H1 (cell line): ENCODE results near the gene TPST2. TPM values are rescaled to one million over a fixed set of nuclear protein-coding genes. Genes with fewer than 3 reads are reported as not detected.

Source experiments
- CTCF ChIA-PET: fragments of 300-600 bp; sonication (Branson Sonifier 250); formaldehyde crosslinking; loops from one replicate; lab custom pipeline; 2021; ENCODE audit not compliant: partially characterized antibody; lab: Charles Lee
- POLR2A ChIA-PET: fragments of 300-600 bp; sonication (Branson Sonifier 250); formaldehyde crosslinking; loops from one replicate; lab custom pipeline; 2021; ENCODE audit warnings: inconsistent platforms; ENCODE audit not compliant: partially characterized antibody; lab: Charles Lee
- DNase-seq, 2 experiments: peaks; one replicate each; pipeline versions ENCODE4 v3.0.0 to v3.0.0-alpha.2; 2010 to 2022; ENCODE audit warnings: low spot score in 2 of 2, low read depth in 1 of 2, mixed read lengths in 1 of 2
- FAIRE-seq: peaks from 2 replicates; lab custom pipeline; 2011; peaks lifted over from hg19 to GRCh38; lab: Jason Lieb, UNC
- H2AFZ ChIP-seq: 2 replicates; pipeline ENCODE4 v1.8.1; 2012; ENCODE audit warnings: low read length, inconsistent platforms
- H2AK5ac ChIP-seq: 2 replicates; pipeline ENCODE4 v1.6.1; 2013; ENCODE audit warnings: low read depth, low read length
- H2BK120ac ChIP-seq: replicated peaks from 2 replicates; pipeline ENCODE3; 2013; ENCODE audit warnings: low read depth, low read length, inconsistent platforms
- H2BK12ac ChIP-seq: 2 replicates; pipeline ENCODE4 v1.6.1; 2013; ENCODE audit warnings: low read depth, low read length
- H2BK15ac ChIP-seq: 2 replicates; pipeline ENCODE4 v1.6.1; 2013; ENCODE audit warnings: low read length
- H2BK20ac ChIP-seq: 2 replicates; pipeline ENCODE4 v1.6.1; 2013; ENCODE audit warnings: low read length
- H2BK5ac ChIP-seq: 2 replicates; pipeline ENCODE4 v1.6.1; 2013; ENCODE audit warnings: low read depth, low read length
- H3K14ac ChIP-seq: 2 replicates; pipeline ENCODE4 v1.6.1; 2013; ENCODE audit warnings: inconsistent platforms; ENCODE audit not compliant: insufficient read length
- H3K18ac ChIP-seq: 2 replicates; pipeline ENCODE4 v1.6.1; 2013; ENCODE audit warnings: low read length; ENCODE audit errors: extremely low read depth
- H3K23ac ChIP-seq: 2 replicates; pipeline ENCODE4 v1.6.1; 2013; ENCODE audit warnings: inconsistent platforms; ENCODE audit not compliant: insufficient read length
- H3K23me2 ChIP-seq: 2 replicates; pipeline ENCODE4 v1.6.1; 2013; ENCODE audit warnings: low read depth, low read length
- H3K27ac ChIP-seq: 2 replicates; pipeline ENCODE4 v1.6.1; 2011; ENCODE audit warnings: low read depth, low read length, inconsistent platforms
- H3K27me3 ChIP-seq, 4 experiments: replicated peaks in 1 of 4; 1 replicate in 1 of 4; 2 replicates in 3 of 4; pipeline versions ENCODE4 v1.6.1 to v1.8.1; 2011 to 2013; ENCODE audit warnings: low read length in 3 of 4, mild to moderate bottlenecking in 3 of 4, inconsistent platforms in 2 of 4, mixed read lengths in 2 of 4, moderate library complexity in 1 of 4; ENCODE audit not compliant: control insufficient read depth in 3 of 4, insufficient read depth in 3 of 4; ENCODE audit errors: extremely low read depth in 1 of 4
- H3K36me3 ChIP-seq, 4 experiments: 2 replicates each; pipeline versions ENCODE4 v1.6.1 to v1.8.1; 2011 to 2013; ENCODE audit warnings: mild to moderate bottlenecking in 4 of 4, low read length in 3 of 4, moderate library complexity in 2 of 4, control low read depth in 1 of 4, inconsistent platforms in 1 of 4; ENCODE audit not compliant: insufficient read depth in 4 of 4, control insufficient read depth in 2 of 4
- H3K4ac ChIP-seq: replicated peaks from 2 replicates; pipeline ENCODE3; 2013; ENCODE audit warnings: low read length, low read depth, mixed read lengths, inconsistent platforms; ENCODE audit not compliant: insufficient read length
- H3K4me1 ChIP-seq, 4 experiments: replicated peaks in 1 of 4; 1 replicate in 1 of 4; 2 replicates in 3 of 4; pipeline versions ENCODE4 v1.6.1 to v1.8.1; 2011 to 2013; ENCODE audit warnings: low read length in 3 of 4, inconsistent platforms in 2 of 4, mixed read lengths in 1 of 4; ENCODE audit not compliant: insufficient read depth in 4 of 4, control insufficient read depth in 3 of 4
- H3K4me2 ChIP-seq, 2 experiments: 2 replicates each; pipeline versions ENCODE4 v1.6.1 to v1.8.1; 2011 to 2013; ENCODE audit warnings: low read depth in 2 of 2, low read length in 2 of 2, control low read depth in 1 of 2, inconsistent platforms in 1 of 2, mild to moderate bottlenecking in 1 of 2; ENCODE audit not compliant: insufficient read depth in 1 of 2
- H3K4me3 ChIP-seq, 4 experiments: fragments of 200-600, 300-600 bp in 1 of 4; sonication (generic), shearing (Covaris generic), sonication (Bioruptor Twin) in 1 of 4; 2 replicates each; pipeline versions ENCODE4 v1.5.1 to v1.8.1; 2011 to 2016; ENCODE audit warnings: low read length in 4 of 4, low read depth in 3 of 4, control low read depth in 2 of 4, inconsistent platforms in 2 of 4, mild to moderate bottlenecking in 2 of 4, mixed read lengths in 1 of 4, moderate library complexity in 1 of 4; ENCODE audit not compliant: insufficient read depth in 2 of 4; ENCODE audit errors: extremely low read depth in 1 of 4
- H3K56ac ChIP-seq: replicated peaks from 2 replicates; pipeline ENCODE3; 2013; ENCODE audit warnings: low read depth, mild to moderate bottlenecking, mixed read lengths, low read length, inconsistent platforms; ENCODE audit not compliant: insufficient read length
- H3K79me1 ChIP-seq: 2 replicates; pipeline ENCODE4 v1.6.1; 2013; ENCODE audit warnings: low read depth, low read length, control low read depth
- H3K79me2 ChIP-seq, 2 experiments: 2 replicates each; pipeline versions ENCODE4 v1.6.1 to v1.8.1; 2012 to 2013; ENCODE audit warnings: low read length in 2 of 2, mild to moderate bottlenecking in 2 of 2, inconsistent platforms in 1 of 2; ENCODE audit not compliant: insufficient read depth in 2 of 2, control insufficient read depth in 1 of 2
- H3K9ac ChIP-seq, 4 experiments: replicated peaks in 1 of 4; 1 replicate in 1 of 4; 2 replicates in 3 of 4; pipeline versions ENCODE4 v1.6.1 to v1.8.1; 2011 to 2013; ENCODE audit warnings: low read depth in 3 of 4, low read length in 3 of 4, control low read depth in 2 of 4, mild to moderate bottlenecking in 2 of 4, moderate library complexity in 2 of 4, inconsistent platforms in 1 of 4; ENCODE audit errors: extremely low read depth in 1 of 4
- H3K9me3 ChIP-seq, 2 experiments: 2 replicates each; pipeline versions ENCODE4 v1.6.1 to v1.8.1; 2012 to 2013; ENCODE audit warnings: mild to moderate bottlenecking in 2 of 2, moderate library complexity in 2 of 2, control low read depth in 1 of 2, inconsistent platforms in 1 of 2, low read depth in 1 of 2, low read length in 1 of 2, mixed read lengths in 1 of 2; ENCODE audit not compliant: insufficient read depth in 2 of 2
- H4K20me1 ChIP-seq, 2 experiments: replicated peaks in 1 of 2; 2 replicates each; pipeline versions ENCODE3 to v1.8.1; 2011 to 2013; ENCODE audit warnings: inconsistent platforms in 2 of 2, low read length in 2 of 2, mild to moderate bottlenecking in 1 of 2; ENCODE audit not compliant: insufficient read depth in 2 of 2, control insufficient read depth in 1 of 2
- H4K5ac ChIP-seq: 2 replicates; pipeline ENCODE4 v1.6.1; 2013; ENCODE audit warnings: low read length, low read depth, mixed read lengths, inconsistent platforms; ENCODE audit not compliant: insufficient read length
- H4K8ac ChIP-seq: 2 replicates; pipeline ENCODE4 v1.8.0; 2013; ENCODE audit warnings: mild to moderate bottlenecking, moderate library complexity, low read length, inconsistent platforms; ENCODE audit not compliant: insufficient read depth; ENCODE audit errors: extremely low read depth
- H4K91ac ChIP-seq: replicated peaks from 2 replicates; pipeline ENCODE3; 2013; ENCODE audit warnings: low read length, mixed read lengths, inconsistent platforms; ENCODE audit not compliant: insufficient read length
- ASH2L ChIP-seq: fragments of 200-600, 300-600 bp; sonication (generic); IDR thresholded peaks from one replicate; pipeline ENCODE4 v1.7.1; 2017; ENCODE audit warnings: low read length
- BACH1 ChIP-seq: IDR thresholded peaks from 2 replicates; pipeline ENCODE4 v1.6.1; 2012; ENCODE audit warnings: low read length, improper control_type of control experiment
- EP300 ChIP-seq, 2 experiments: IDR thresholded peaks; 1 replicate in 1 of 2; 2 replicates in 1 of 2; pipeline ENCODE4 v1.6.1; 2011 to 2012; ENCODE audit warnings: low read depth in 2 of 2, low read length in 2 of 2, mild to moderate bottlenecking in 2 of 2, borderline replicate concordance in 1 of 2, inconsistent platforms in 1 of 2, moderate library complexity in 1 of 2
- POU5F1 ChIP-seq: IDR thresholded peaks from 2 replicates; pipeline ENCODE4 v1.6.1; 2011; ENCODE audit warnings: low read depth, mild to moderate bottlenecking, low read length, moderate library complexity
- RAD21 ChIP-seq, 2 experiments: IDR thresholded peaks in 1 of 2; conservative IDR thresholded peaks in 1 of 2; 2 replicates each; pipeline ENCODE4 v1.6.1; 2011; ENCODE audit warnings: low read depth in 2 of 2, low read length in 2 of 2, improper control_type of control experiment in 1 of 2, inconsistent platforms in 1 of 2, mild to moderate bottlenecking in 1 of 2, moderate library complexity in 1 of 2
- SP4 ChIP-seq: IDR thresholded peaks from 2 replicates; pipeline ENCODE4 v1.6.1; 2012; ENCODE audit warnings: low read length, inconsistent platforms
- TAF7 ChIP-seq: optimal IDR thresholded peaks from 2 replicates; pipeline ENCODE3; 2011; ENCODE audit warnings: low read depth, mild to moderate bottlenecking, inconsistent platforms, low read length, moderate library complexity, borderline replicate concordance
- WGBS, 2 experiments: shearing (Covaris generic) in 1 of 2; methylation state at CpG; one replicate each; pipeline versions ENCODE4 v1.1.6 to v1.1.7; 2013 to 2015; ENCODE audit warnings: low lambda C conversion rate in 2 of 2, mixed read lengths in 2 of 2, inconsistent platforms in 1 of 2, low coverage in 1 of 2, missing lambda C conversion rate in 1 of 2; ENCODE audit not compliant: insufficient replicate concordance in 2 of 2, insufficient coverage in 1 of 2, insufficient read length in 1 of 2; ENCODE audit errors: extremely low coverage in 1 of 2, missing lambda C conversion rate in 1 of 2; 5-methylcytosine and 5-hydroxymethylcytosine counted together
- polyA plus RNA-seq, 7 experiments: library from polyadenylated mRNA; depleted of rRNA in 3 of 7; stranded (reverse) in 5 of 7; unstranded in 2 of 7; fragments of >200 nt in 5 of 7; fragments of 200-250 nt in 2 of 7; gene quantifications; 1 replicate in 5 of 7; 2 replicates in 1 of 7; 4 replicates in 1 of 7; pipeline versions ENCODE4 v1.2.1 to v1.2.3, GENCODE V29; 2011 to 2013; ENCODE audit warnings: missing spikeins in 2 of 7, mixed read lengths in 2 of 7
- total RNA-seq: library from RNA; stranded (reverse); fragmentation: NEBNext Ultra II Directional; extraction: Animal tissue kit (Norgen Biotek cat#: 25700); gene quantifications from 2 replicates; pipeline ENCODE4 v1.2.1, GENCODE V29; 2021

TPST2 gene
- total and polyA plus RNA-seq, 2 of the 8 experiments (the other 6 are each of a cell fraction or from before 2014, with no cell fraction given) = 58.8 to 143 TPM

GRCh38 chr22:26489447-26490036, 100.4 kb downstream of the TPST2 start:
- peaks cover 33 to 63% (median 60%) of the 10 kb centered on the region in 4 experiments for H3K36me3 ChIP-seq

More at GRCh38 chr22:26489447-26490036, 100.4 kb downstream of the TPST2 start:
- TF ChIP-seq ASH2L (no peak), TAF7 (no peak), RAD21 (IDR thresholded peaks at IDR 0.05 in 1 of 2, conservative IDR thresholded peaks at IDR 0.05 in 1 of 2; ENCODE audit: low read depth in 2 of 2, low read length in 2 of 2) (no peak), POU5F1 (no peak), SP4 (no peak), EP300 (IDR thresholded peaks at IDR 0.05; ENCODE audit: borderline replicate concordance in 1 of 2, low read depth in 2 of 2, low read length in 2 of 2) (no peak), BACH1 (no peak)
- H3K14ac ChIP-seq = no peak overlapping the region
- H2BK120ac ChIP-seq = no peak overlapping the region
- peaks cover 0 to 2% (median 0%) of the 10 kb centered on the region in 4 experiments; a peak in 1 of 7 replicates for H3K4me1 ChIP-seq
- peaks cover under 1% of the 10 kb centered on the region; the same call in 1 of the 2 replicates for H3K23me2 ChIP-seq
- H3K9ac ChIP-seq = no peak overlapping the region
- FAIRE-seq (no peak), DNase-seq (no peak)
- H3K9me3 ChIP-seq = no peaks in the 10 kb centered on the region
- POLR2A ChIA-PET = interaction anchor here (0.6 to 2.0 kb wide), 8 partner anchors 9 to 601 kb away, joined by 3 to 8 read pairs (median 4); partner anchors contain the start of gene TFIP11
- peaks cover 6% of the 10 kb centered on the region; the same call in 1 of the 2 replicates for H3K79me1 ChIP-seq
- no peak overlapping the region for H2BK5ac ChIP-seq
- no peaks in the 10 kb centered on the region; a peak in 1 of 7 replicates for H3K27me3 ChIP-seq
- CTCF ChIA-PET = interaction anchor here (0.8 to 4.8 kb wide), 3 partner anchors 12 to 121 kb away, joined by 3 to 24 read pairs (median 6); no protein-coding TSS in a partner anchor
- no peak overlapping the region for H4K91ac ChIP-seq
- no peak overlapping the region for H3K56ac ChIP-seq
- H3K4ac ChIP-seq = no peak overlapping the region
- H4K5ac ChIP-seq = no peak overlapping the region
- no peak overlapping the region for H3K4me3 ChIP-seq
- H4K8ac ChIP-seq = no peak overlapping the region
- no peak overlapping the region for H3K18ac ChIP-seq
- H3K27ac ChIP-seq = no peak overlapping the region
- H4K20me1 ChIP-seq = peaks cover 2 to 6% of the 10 kb centered on the region in 2 experiments
- peaks cover 8 to 17% of the 10 kb centered on the region in 2 experiments for H3K79me2 ChIP-seq
- WGBS, 2 experiments = 83% methylated on average over 4 of the region's 4 CpGs; no CpG with 5 or more reads in 1 of the 2 experiments
- no peak overlapping the region for H3K4me2 ChIP-seq
- no peak overlapping the region for H2BK20ac ChIP-seq
- H2AK5ac ChIP-seq = no peak overlapping the region
- H2BK15ac ChIP-seq = no peak overlapping the region
- no peak overlapping the region for H3K23ac ChIP-seq
- no peak overlapping the region for H2AFZ ChIP-seq
- H2BK12ac ChIP-seq = no peak overlapping the region
